ENCODE data around the gene MT1F.

MT1F gene

GRCh38 chr16:56625943-56626654, 31.7 kb upstream of the MT1F start:
- DNase-seq: peak; percentile 48

- DNase-seq: peak; percentile 36
Measured at GRCh38 chr16:56626685-56627084, 31.1 kb upstream of the MT1F start.

GRCh38 chr16:56628486-56629350, 29.0 kb upstream of the MT1F start:
- peak; percentile 50 for DNase-seq

GRCh38 chr16:56629531-56629930, 28.2 kb upstream of the MT1F start:
- peak; percentile 17 for DNase-seq

- no peak for DNase-seq
Measured at GRCh38 chr16:56630134-56630533, 27.6 kb upstream of the MT1F start.

GRCh38 chr16:56631197-56631596, 26.6 kb upstream of the MT1F start:
- DNase-seq: no peak

- no peak for DNase-seq
Measured at GRCh38 chr16:56631832-56632155, 26.0 kb upstream of the MT1F start.

GRCh38 chr16:56632156-56632847, 25.5 kb upstream of the MT1F start, which contains the start of gene MT1M:
MT1M (plus strand) TSS chr16:56632659; CDS start chr16:56632732, 73 bp downstream.
- no peak for DNase-seq

- no peak for DNase-seq
Measured at GRCh38 chr16:56632848-56633365, 24.9 kb upstream of the MT1F start.

- DNase-seq: no peak
Measured at GRCh38 chr16:56633535-56633934, 24.2 kb upstream of the MT1F start.

GRCh38 chr16:56634715-56635440, 22.9 kb upstream of the MT1F start:
- DNase-seq: no peak

- DNase-seq: no peak
Measured at GRCh38 chr16:56635441-56635967, 22.3 kb upstream of the MT1F start.

GRCh38 chr16:56636616-56637413, 20.9 kb upstream of the MT1F start:
- no peak for DNase-seq

GRCh38 chr16:56637814-56638750, 19.7 kb upstream of the MT1F start, which contains the start of gene MT1A:
MT1A (plus strand) TSS chr16:56638666; CDS start chr16:56638739, 73 bp downstream.
- no peak for DNase-seq

GRCh38 chr16:56639045-56639444, 18.7 kb upstream of the MT1F start:
- no peak for DNase-seq

GRCh38 chr16:56640076-56640475, 17.7 kb upstream of the MT1F start:
- DNase-seq: no peak

- DNase-seq: no peak
Measured at GRCh38 chr16:56641166-56641565, 16.6 kb upstream of the MT1F start.

GRCh38 chr16:56643080-56643778, 14.5 kb upstream of the MT1F start:
- DNase-seq: peak; percentile 88

- DNase-seq: no peak
Measured at GRCh38 chr16:56643833-56644232, 13.9 kb upstream of the MT1F start.

GRCh38 chr16:56645311-56645710, 12.4 kb upstream of the MT1F start:
- DNase-seq: no peak
